GM12891 (cell line): ENCODE results near the gene NFATC4. TPM values are rescaled to one million over a fixed set of nuclear protein-coding genes. Genes with fewer than 3 reads are reported as not detected.
"Not testable (repeated sequence)": the region's sequence is repeated elsewhere in the genome, so short reads cannot be mapped to it uniquely, and the experiment has no call there.

Experiments used
- DNase-seq: peaks from one replicate; pipeline ENCODE4 v3.0.0; 2011; ENCODE audit warnings: low spot score; ENCODE audit not compliant: insufficient read length
- FAIRE-seq: peaks from 2 replicates; lab custom pipeline; 2011; peaks lifted over from hg19 to GRCh38; lab: Jason Lieb, UNC
- PAX5 ChIP-seq: IDR thresholded peaks from 2 replicates; pipeline ENCODE4 v1.6.1; 2011; ENCODE audit warnings: low read length, moderate library complexity, mild to moderate bottlenecking; ENCODE audit not compliant: insufficient read depth, severe bottlenecking
- POLR2A ChIP-seq: IDR thresholded peaks from 2 replicates; pipeline ENCODE4 v1.6.1; 2011; ENCODE audit warnings: low read depth, low read length, control low read depth
- POLR2AphosphoS5 ChIP-seq: IDR thresholded peaks from 2 replicates; pipeline ENCODE4 v1.6.1; 2011; ENCODE audit warnings: low read depth, low read length, control low read depth
- POU2F2 ChIP-seq: IDR thresholded peaks from 2 replicates; pipeline ENCODE4 v1.6.1; 2011; ENCODE audit warnings: low read depth, mild to moderate bottlenecking, control low read depth, low read length, moderate library complexity
- SPI1 ChIP-seq: IDR thresholded peaks from 2 replicates; pipeline ENCODE4 v1.6.1; 2011; ENCODE audit warnings: low read depth, low read length, control low read depth
- TAF1 ChIP-seq: IDR thresholded peaks from 2 replicates; pipeline ENCODE4 v1.6.1; 2011; ENCODE audit warnings: low read depth, low read length, control low read depth
- polyA plus RNA-seq: library from polyadenylated mRNA; unstranded; fragments of >200 nt; gene quantifications from one replicate; pipeline ENCODE4 v1.2.1, GENCODE V29; 2012; ENCODE audit warnings: low read depth, missing spikeins, inconsistent platforms; ENCODE audit not compliant: missing spikeins

NFATC4 gene
- polyA plus RNA-seq, result 28.6 TPM

DNA sequence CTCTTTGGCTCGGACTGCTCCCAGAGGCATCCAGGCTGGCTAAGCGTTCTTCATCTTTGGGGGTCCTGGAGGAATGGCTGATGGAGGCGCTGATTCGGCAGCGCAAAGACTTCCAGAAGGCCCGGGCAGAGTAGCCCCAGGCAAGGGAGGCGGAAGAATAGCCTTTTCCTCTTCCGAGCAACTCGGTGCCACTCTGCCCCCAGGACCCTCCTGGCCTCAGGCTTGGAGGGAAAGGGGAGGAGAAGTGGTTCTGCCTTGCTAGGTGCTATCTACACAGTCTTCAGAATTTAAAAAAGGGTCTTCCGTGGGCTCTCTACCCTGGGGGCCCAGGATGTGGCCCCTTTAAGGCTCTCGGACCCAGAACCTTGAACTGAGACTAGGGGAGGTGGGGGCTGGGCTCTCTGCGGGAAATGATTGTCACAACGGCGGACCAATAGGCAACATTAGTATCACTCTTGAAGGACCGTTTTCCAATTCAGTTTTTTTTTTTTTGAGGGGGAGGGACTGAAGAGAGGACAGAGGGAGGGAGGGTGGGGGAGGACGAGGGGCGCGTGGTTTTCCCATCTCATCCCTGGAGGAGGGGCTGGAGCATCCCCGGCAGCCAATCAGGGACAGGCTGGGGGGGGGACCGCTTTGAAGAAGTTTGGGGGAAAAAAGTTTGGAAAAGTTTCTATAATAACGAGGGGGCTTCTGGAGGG is at the start of gene NFATC4:
Gene NFATC4 (plus strand): TSS at position 671 of the 698 bp plus-strand sequence. CDS start 157 bp downstream, outside the sequence.
- FAIRE-seq (no peak), DNase-seq (peak; percentile 59)
- no peak for TF ChIP-seq PAX5
- no peak for TF ChIP-seq SPI1
- no peak for TF ChIP-seq TAF1
- TF ChIP-seq POU2F2, result no peak
- TF ChIP-seq POLR2AphosphoS5, result no peak
- TF ChIP-seq POLR2A, result no peak

DNA sequence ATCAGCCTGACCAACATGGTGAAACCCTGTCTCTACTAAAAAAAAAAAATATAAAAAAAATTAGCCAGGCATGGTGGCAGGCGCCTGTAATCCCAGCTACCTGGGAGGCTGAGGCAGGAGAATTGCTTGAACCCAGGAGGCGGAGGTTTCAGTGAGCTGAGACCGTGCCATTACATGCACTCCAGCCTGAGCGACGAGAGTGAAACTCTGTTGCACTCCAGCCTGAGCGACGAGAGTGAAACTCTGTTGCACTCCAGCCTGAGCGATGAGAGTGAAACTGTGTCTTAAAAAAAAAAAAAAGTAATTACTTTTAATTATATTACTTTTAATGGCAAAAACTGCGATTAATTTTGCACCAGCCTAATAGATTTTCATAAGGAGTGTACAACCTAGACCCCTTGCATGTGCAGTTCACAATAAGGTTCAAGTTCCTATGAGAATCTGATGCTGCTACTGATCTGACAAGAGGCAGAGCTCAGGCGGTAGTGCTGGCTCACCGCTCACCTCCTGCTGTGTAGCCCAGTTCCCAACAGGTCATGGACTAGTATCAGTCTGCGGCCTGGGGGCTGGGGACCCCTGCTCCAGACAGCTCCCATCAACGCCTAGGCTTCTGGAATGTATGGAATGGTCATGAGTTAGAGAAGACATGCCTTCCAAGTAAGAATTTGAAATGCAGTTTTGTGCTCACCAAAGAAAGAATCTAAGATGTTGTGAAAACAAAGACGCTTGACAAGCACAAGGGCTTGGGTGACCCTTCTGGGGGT is 46.6 kb upstream of the NFATC4 start:
- DNase-seq (no peak), FAIRE-seq (no peak)
- no peak for TF ChIP-seq POU2F2
- TF ChIP-seq POLR2A, result no peak
- no peak for TF ChIP-seq PAX5
- no peak for TF ChIP-seq TAF1
- no peak for TF ChIP-seq POLR2AphosphoS5

DNA sequence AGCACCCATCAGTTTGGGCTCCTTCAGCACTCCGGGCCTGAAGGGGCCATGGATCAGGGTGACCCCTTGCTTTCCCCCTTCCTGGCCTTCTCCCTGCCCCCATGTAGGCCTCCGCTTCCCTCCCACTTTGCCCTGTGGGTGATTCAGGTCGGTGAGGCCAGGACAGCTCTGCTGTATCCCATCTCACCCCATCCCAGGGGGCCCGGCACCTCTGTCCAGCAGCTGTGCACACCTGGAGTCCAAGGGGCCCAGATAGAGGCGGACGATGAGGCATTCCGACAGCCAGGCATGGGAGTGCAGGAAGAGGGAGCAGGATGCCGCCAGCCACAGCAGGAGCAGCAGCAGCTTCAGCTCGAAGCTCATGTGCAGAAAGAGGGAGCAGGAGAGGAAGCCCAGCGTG is 45.3 kb upstream of the NFATC4 start:
- no peak for DNase-seq
- no peak for FAIRE-seq
- TF ChIP-seq PAX5 (no peak), POLR2AphosphoS5 (no peak), SPI1 (no peak), TAF1 (no peak)

DNA sequence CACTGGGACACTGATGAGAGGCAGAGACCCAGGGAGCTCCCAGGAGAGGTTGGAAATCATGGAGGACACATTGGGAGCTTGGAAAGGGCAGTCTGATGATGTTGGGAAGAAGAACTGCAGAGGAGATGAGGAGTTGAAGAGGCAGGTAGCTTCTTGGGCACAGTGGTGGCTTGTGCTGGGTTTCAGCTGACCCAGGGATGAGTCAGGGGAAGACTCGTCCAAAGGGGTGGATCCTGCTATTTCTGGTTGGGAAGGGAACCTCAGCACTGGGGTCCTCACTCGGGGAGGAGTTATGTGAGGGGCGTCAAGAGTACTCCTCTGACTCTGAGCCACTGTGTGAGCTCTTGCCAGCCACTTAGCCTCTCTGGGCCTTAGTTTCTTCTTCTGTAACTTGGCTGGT is 44.6 kb upstream of the NFATC4 start:
- FAIRE-seq (no peak), DNase-seq (no peak)
- TF ChIP-seq POU2F2, result no peak
- no peak for TF ChIP-seq POLR2A
- TF ChIP-seq POLR2AphosphoS5, result no peak
- TF ChIP-seq SPI1, result no peak
- no peak for TF ChIP-seq PAX5

DNA sequence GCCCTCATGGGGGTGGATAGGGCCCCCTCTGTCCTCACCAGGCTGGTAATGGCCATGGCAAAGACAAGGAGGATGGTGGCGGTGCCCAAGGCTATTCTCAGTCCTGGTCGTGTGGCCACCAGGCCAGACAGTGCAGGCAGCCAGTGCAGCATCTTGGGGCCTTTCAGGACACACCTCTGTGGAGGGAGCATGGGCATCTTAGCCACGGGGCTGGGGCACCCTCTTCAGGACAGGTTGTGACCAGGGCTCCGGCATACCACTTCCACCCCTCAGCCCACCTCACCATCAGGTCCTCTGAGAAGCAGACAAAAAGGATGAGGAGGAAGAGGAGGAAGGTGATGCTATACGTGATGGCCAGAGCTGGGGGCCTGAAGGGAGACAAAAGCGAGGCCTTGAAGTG is 44.0 kb upstream of the NFATC4 start:
- FAIRE-seq, result no peak

DNA sequence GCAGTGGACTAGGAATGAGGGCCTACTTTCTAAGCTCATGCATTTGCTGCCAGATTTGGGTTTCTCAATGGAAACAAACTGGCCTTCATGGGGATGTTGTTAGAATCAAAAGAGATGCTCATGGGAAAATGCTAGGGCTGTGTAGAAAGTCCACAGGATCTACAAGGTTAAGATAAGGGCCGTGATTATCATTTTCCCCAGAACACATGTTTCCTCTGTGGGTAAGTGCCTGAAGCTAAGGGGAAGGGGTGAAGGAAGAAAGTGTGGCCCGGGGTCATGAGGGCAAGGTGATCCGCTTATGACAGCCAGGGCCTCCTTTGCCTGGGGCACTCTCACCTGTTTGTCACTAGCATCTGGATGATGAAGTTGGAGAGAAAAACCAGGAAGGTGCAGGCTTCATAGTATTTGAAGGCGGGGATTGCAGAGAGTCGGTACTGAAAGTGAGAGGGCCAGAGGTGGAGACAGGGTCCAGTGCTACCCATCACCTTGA is 42.9 kb upstream of the NFATC4 start:
- FAIRE-seq, result no peak
- no peak for DNase-seq
- no peak for TF ChIP-seq POLR2A
- TF ChIP-seq TAF1, result no peak
- no peak for TF ChIP-seq POLR2AphosphoS5
- no peak for TF ChIP-seq SPI1
- TF ChIP-seq POU2F2, result no peak
- TF ChIP-seq PAX5, result no peak

More for the DNA sequence above, 44.0 kb upstream of the NFATC4 start:
- TF ChIP-seq PAX5 (no peak), POLR2AphosphoS5 (no peak), TAF1 (no peak), POLR2A (no peak), SPI1 (no peak), POU2F2 (no peak)
- no peak for DNase-seq

DNA sequence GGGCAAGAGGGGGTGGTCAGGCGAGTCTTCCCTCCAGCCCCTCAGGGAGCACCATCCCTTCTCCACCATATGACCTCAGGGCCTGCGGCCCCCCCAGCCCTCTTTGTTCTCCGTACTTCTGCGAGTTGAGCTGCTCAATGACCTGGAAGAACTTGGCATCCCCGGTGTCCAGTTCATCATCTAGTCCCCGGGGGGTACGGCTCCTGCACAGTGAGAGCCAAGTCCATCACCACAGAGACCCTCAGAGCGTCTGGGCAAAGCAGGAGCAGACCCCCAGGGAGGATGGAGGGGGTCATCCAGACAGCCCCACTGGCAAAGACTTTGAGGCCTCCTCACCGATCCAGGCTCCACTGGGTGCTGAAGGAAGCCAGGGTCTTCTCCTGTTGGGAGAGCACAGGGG is 42.0 kb upstream of the NFATC4 start:
- no peak for DNase-seq
- FAIRE-seq, result no peak
- no peak for TF ChIP-seq PAX5

DNA sequence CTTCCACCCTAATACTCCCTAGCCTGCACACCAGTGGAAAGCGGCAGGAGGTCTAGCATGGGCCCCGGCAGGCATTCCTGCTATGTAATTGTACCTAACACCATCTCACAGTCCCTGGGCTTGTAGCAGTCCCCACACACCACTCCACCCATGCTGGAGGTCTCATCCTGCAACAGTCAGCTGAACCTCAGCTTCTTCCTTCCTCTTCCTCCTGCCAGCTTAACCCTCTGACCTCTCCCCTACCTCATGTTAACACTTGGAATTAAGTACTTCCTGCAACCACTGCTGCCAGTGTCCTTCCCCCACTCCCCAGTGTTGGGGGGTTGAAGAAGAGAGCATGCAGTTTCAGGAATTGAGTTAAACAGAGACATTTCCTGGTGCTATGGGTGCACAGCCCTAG is 40.7 kb upstream of the NFATC4 start:
- DNase-seq (no peak), FAIRE-seq (peak; percentile 56)
- no peak for TF ChIP-seq TAF1

DNA sequence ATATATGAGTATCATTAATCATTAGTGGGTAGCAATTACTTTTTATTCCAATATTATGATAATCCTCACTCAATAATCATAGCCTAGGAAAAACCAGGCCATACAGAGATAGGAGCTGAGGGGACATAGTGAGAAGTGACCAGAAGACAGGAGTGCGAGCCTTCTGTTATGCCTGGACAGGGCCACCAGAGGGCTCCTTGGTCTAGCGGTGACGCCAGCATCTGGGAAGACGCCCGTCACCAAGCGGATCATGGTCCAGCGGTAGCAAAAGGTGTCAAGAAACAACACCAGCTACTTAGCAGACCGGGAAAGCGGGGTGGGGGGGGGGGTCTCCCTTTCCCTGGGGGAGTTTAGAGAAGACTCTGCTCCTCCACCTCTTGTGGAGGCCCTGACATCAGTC is 40.1 kb upstream of the NFATC4 start:
- FAIRE-seq, DNase-seq: not testable (repeated sequence)

DNA sequence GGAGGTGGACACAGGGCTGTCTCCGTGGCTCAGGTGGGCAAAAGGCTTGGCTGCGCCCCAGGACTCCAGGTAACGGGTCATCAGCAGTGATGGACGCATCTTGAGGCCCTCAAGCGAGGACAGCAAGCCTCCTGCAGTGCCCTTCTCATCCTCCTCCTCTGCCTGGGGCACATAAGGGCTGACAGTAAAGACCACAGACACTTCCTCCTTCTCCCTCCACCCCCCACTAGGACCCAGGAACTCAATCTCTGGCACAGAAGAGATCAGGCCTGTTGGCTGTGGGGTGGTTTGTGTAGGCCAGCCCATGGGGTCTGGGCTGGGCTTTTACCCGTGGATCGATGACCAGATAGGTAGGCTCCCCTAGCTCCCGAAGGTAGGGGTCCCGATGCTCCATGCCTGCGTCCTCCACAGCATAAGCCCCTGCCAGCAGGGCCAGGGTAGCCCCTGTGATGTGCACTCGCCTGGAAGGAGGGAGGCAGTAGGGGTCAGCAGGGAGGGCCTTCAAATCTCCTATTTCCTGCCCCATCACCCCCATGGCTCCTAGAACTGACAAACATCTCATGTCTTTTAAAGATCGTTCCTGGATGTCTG is 38.8 kb upstream of the NFATC4 start:
- DNase-seq, result no peak
- no peak for FAIRE-seq
- TF ChIP-seq POU2F2 (no peak), TAF1 (no peak), PAX5 (no peak), POLR2A (no peak), SPI1 (no peak), POLR2AphosphoS5 (no peak)
